C4-2B (cell line): ENCODE measurements around the gene COG1.

Source experiments
- ZFX ChIP-seq: fragments of 450-650 bp; IDR thresholded peaks from 2 replicates; pipeline ENCODE4 v1.6.1; 2017
- TF ChIP-seq, protein P1 (sequence below): fragments of 450-650 bp; conservative IDR thresholded peaks from 2 replicates; pipeline ENCODE4 v1.5.1; 2017; ENCODE audit warnings: mild to moderate bottlenecking

- TF ChIP-seq, protein P1, sequence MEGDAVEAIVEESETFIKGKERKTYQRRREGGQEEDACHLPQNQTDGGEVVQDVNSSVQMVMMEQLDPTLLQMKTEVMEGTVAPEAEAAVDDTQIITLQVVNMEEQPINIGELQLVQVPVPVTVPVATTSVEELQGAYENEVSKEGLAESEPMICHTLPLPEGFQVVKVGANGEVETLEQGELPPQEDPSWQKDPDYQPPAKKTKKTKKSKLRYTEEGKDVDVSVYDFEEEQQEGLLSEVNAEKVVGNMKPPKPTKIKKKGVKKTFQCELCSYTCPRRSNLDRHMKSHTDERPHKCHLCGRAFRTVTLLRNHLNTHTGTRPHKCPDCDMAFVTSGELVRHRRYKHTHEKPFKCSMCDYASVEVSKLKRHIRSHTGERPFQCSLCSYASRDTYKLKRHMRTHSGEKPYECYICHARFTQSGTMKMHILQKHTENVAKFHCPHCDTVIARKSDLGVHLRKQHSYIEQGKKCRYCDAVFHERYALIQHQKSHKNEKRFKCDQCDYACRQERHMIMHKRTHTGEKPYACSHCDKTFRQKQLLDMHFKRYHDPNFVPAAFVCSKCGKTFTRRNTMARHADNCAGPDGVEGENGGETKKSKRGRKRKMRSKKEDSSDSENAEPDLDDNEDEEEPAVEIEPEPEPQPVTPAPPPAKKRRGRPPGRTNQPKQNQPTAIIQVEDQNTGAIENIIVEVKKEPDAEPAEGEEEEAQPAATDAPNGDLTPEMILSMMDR, result no peak
- TF ChIP-seq ZFX, result no peak
Observed at GRCh38 chr17:73240561-73240960, 47.7 kb downstream of the COG1 start.
